HG03575 (cell line): Measurements from ENCODE around the gene HMGXB4.

Source experiments
- ATAC-seq: cut with Tn5 transposase; IDR thresholded peaks from one replicate; pipeline ENCODE4 v1.9.1; 2021; ENCODE audit not compliant: unreplicated experiment, insufficient number of reproducible peaks, low FRiP score; ENCODE audit errors: extremely low read depth

Gene HMGXB4

GRCh38 chr22:35319244-35319985 lies 62.1 kb downstream of the HMGXB4 start:
- ATAC-seq, result no peak

GRCh38 chr22:35322126-35322525 lies 64.8 kb downstream of the HMGXB4 start:
- ATAC-seq, result no peak

- no peak for ATAC-seq
These were observed 65.6 kb downstream of the HMGXB4 start for GRCh38 chr22:35322893-35323292.

GRCh38 chr22:35323305-35323704 lies 66.0 kb downstream of the HMGXB4 start:
- no peak for ATAC-seq

DNA sequence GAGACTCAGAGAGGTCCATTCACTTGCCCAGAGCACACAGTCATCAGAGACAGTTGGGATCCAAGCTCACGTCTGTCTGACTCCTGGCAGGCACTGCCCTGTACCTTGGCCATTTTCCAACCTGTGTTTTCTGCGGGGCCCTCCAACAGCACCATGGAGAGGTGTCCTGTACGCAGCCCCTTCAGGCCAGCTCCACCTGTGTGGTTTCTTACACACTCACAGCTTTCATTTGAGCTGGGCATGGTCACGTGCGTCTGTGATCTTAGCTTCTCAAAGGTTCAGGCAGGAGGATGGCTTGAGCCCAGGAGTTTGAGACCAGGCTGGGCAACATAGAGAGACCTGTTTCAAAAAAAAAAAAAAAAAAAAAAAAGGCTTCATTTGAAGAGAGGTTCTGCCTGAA lies 66.8 kb downstream of the HMGXB4 start:
- ATAC-seq, result no peak

GRCh38 chr22:35324762-35325161 lies 67.5 kb downstream of the HMGXB4 start:
- ATAC-seq, result no peak

- no peak for ATAC-seq
These were observed 67.9 kb downstream of the HMGXB4 start for GRCh38 chr22:35325209-35325608.

DNA sequence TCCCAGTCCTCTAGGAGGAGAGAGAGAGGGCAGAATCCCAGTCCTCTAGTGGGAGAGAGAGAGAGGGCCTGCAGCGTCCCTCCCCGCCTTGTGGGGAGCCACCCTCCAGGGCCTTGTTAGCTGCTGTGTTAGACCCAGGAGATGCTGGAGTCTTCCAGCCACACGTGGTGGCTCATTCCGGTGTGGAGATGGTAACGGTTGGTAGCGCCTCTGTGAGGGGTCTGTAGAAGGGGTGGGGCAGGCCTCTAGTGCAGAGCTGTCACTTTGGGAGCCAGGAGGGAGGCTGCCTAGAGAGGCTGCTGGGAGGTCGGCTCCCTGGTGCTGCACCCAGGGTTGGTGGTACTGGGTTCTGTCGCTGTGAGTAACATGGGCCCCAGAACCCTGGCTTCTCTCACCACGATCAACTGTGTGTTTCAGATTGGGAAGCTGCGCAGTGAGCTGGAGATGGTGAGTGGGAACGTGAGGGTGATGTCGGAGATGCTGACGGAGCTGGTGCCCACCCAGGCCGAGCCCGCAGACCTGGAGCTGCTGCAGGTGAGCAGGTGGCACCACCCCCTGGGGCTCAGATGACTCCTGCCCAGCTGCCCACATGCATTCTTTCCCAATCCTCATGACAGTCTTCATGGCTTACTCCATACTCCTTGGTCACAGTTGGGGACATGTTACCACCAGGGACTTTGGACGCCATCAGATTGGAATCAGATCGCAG lies 69.7 kb downstream of the HMGXB4 start:
- no peak for ATAC-seq

DNA sequence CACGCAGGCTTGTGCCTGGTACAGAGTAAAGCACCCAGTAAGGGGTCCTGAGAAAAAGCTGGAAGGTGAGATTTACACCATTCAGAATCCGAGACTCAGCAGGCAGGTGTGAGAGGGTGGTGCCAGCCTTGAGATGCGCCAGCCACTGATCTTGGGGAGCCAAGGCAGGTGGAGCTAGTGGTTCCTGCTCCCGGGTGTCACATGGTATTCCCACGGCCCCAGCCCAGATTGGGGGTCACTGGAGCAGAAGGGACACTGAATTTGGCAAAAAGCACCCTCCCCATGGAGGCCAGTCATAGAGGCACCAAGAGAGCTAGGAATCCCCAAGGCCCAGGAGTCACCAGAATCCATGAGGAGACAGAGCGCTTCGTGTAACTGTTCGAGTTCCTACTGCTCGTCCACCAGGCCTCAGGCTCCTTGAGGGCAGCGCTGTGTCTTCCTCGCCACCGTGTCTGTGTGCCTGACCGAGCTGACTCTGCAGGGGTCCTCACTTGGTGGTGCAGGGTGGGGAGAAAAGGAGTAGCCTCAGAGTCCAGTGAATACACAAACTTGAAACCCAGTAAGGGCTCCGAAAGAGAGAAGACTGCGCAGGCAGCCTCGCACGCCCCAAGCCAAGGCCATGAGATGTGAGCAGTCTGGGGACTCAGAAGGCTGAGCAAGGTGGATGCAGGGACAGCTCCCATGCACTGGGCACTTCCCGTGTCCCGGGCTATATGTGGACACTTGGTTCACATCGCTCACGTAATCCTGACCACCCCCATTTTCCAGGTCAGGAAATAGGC lies 70.6 kb downstream of the HMGXB4 start:
- no peak for ATAC-seq

- ATAC-seq, result no peak
These were observed 71.2 kb downstream of the HMGXB4 start for GRCh38 chr22:35328472-35328885.

GRCh38 chr22:35329114-35329847 lies 72.0 kb downstream of the HMGXB4 start:
- no peak for ATAC-seq

GRCh38 chr22:35330258-35330861 lies 73.1 kb downstream of the HMGXB4 start:
- ATAC-seq, result no peak

GRCh38 chr22:35332278-35332677 lies 75.0 kb downstream of the HMGXB4 start:
- ATAC-seq, result no peak

- no peak for ATAC-seq
These were observed 75.9 kb downstream of the HMGXB4 start for GRCh38 chr22:35333220-35333619.

- ATAC-seq, result no peak
These were observed 76.7 kb downstream of the HMGXB4 start for GRCh38 chr22:35334004-35334403.

GRCh38 chr22:35335468-35335867 lies 78.2 kb downstream of the HMGXB4 start:
- no peak for ATAC-seq

- ATAC-seq, result no peak
These were observed 78.9 kb downstream of the HMGXB4 start for GRCh38 chr22:35335936-35336781.

- ATAC-seq, result no peak
These were observed 80.6 kb downstream of the HMGXB4 start for GRCh38 chr22:35337932-35338331.
